Right kidney (tissue), 1 donor: ENCODE data around the gene VGLL4.

Experiments
- DNase-seq: peaks from one replicate; pipeline ENCODE4 v3.0.0-alpha.2; 2016

The VGLL4 gene

DNA sequence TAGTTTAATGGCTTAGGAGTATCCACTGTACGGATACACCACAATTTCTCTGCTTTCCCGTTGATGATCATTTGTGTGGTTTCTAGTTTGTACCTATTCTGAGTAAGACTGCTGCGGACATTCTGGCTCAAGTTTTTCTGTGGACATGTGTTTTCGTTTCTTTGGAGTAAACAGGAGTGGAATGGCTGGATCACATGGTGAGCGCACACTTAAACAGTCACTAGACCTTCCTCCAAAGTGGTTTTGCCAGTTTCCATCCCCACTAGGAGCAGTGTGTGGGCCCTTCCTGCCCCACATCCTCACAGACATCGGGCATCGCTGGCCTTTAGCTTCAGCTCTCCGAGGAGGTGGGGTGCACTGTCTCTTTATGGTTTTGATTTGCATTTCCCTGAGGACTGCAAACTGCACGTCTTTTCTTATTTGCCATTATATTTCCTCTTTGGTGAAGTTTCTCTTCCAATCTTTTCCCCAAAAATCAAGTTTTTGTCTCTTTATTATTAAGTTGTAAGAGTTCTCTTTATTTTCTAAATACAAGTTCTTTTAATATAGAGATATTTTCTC lies 94.1 kb downstream of the VGLL4 start:
- no peak for DNase-seq

DNA sequence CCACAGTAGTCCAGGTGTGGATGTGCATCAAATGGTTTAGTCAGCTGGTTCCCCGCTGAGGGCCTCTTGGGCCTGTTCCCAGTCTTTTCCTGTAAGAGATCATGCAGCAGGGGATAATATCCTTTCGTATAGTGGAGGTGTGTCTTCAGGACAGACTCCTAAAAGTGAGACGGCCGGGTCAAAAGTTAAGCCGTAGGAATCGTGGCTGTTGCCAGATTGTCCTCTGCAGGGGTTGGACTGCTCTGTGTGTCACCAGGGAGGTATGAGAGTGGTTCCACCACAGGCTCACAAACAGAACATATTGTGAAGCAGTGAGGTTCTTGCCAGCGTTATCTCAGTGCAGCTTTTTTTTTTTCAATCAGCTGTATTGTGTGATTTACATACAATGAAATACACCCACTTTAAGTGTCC lies 95.0 kb downstream of the VGLL4 start:
- DNase-seq: no peak

DNA sequence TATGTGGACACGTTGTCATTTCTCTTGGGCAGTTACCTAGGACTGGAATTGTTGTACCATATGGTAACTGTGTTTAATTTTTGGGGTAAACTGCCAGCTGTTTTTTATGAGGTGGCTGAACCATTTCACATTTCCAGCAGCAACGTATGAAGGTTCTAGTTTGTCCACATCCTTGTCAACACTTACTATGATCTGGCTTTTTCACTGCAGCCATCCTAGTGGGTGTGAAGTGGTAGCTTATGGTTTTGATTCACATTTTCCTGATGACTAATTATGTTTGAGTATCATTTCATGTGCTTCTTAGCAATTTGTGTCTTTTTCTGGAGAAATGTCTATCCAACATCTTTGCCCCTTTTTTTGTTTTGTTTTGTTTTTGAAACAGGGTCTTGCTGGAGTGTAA lies 96.2 kb downstream of the VGLL4 start:
- DNase-seq: no peak

DNA sequence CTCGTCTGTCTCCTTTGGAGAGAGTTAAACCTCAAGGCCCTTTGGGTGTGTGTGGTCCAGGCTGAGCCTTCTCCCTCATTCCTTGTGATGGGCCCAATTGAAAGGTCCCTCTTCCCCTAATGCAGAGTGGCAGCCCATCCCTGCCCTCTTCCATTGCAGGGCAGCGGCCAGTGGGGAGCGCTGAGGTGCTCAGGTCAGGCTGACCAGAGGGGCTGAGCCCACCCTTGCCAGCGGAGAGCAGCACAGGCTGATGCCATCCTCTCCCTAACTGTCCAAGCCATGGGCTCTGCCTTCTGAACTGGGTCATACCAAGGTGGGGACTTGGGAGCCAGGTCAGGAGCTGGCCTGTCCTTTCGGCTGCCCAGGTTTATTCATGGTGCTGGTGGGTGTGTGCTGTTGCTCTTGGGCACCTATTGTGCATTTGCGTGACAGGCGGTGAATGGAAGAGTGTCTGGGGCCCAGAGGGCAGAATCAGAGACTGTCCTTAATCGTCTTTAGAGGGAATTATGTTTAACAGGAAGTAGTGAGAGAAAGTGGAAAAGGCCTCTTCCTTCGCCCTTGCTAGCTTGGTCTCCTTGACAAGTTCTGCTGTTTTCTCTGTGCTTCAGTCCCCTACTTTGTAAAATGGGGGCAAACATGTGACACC lies 96.9 kb downstream of the VGLL4 start:
- DNase-seq: no peak

DNA sequence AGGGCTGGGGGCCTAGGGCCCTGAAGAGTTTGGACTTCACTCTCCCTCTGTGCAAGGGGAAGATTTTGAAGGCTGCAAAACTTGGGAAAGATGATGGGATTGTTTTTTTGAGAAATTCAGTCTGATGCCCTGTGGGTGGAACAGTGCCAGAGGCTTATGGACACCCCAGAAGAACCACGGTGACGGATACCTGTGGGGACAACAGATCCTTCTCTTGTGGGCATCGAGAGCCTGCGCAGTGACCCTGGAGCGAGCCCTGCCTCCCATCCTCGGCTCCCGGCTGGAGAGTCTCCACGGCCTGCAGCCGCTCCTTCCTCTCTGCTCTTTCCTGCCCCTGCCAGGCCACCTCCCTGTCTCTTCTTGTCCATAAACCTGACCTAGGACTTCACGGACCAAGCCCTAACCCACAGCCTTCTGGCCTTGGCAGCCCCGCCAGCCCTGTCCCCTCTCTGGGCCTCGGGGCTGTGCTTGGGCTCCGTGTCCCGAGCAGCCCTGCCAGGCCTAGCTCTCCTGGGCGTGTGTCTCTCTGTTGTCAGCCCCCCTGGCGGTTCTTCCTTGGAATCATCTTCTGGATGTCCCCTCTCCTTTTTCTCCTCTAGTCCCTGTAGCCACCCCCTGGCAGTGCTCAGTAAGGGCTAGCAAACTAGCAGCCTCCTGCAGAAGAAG lies 98.4 kb downstream of the VGLL4 start:
- DNase-seq: no peak

DNA sequence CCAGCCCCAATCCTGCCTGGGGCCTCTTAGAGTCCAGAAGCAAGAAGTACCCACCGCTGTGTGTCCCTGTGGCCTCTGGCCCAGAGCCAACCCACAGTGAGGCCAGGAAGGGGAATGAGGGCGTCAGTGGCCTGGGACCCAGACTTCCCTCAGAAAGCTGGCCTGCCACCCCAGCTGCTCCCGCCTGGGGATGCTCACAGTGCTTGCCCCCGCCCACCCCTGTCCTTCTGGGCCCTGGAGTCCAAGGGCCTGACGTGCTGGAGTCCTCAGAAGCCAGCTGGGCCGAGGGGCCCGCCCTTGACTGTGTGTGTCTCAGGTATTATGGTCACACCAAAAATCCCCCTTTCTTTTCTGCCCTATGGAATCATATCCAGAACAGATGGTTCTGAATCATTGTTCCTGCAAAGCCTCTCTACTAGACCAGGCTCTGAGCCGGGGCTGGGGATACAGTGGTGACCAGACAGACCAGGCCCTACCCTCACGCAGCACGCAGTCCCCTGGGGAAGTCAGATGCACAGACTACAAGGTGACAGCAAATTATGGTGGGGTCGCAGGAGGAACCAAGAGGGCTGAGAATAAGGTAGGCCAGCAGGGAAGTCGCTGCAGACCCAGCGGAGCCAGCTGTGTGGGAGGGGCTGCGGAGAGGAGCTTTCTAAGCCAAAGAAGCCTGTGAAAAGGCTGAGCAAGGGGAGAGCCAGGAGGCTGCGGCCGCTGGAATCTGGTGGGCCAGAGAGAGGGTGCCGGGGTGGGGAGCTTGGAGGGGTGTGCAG lies 99.1 kb downstream of the VGLL4 start:
- no peak for DNase-seq

DNA sequence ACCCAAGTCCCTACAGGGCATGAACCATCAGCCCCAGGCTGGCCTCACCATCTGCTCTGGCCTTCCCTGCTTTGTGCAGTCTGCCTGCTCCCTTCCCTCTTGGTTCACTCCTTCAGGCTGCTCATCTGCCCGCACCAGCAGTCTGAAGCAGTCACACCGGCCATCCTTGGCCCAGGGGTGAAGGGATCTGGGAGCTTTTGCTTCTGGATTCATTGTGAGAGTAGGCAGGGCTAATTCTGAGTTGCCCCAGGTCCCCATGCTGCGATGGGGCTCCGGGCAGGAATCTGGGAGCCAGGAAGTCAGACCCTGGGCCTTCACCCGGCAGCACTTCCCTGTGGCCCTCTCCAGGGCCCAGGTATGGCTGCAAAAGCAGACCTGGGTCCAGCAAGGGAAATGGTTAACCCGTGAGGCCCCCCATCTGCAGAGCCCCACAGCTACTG lies 99.7 kb downstream of the VGLL4 start:
- no peak for DNase-seq

DNA sequence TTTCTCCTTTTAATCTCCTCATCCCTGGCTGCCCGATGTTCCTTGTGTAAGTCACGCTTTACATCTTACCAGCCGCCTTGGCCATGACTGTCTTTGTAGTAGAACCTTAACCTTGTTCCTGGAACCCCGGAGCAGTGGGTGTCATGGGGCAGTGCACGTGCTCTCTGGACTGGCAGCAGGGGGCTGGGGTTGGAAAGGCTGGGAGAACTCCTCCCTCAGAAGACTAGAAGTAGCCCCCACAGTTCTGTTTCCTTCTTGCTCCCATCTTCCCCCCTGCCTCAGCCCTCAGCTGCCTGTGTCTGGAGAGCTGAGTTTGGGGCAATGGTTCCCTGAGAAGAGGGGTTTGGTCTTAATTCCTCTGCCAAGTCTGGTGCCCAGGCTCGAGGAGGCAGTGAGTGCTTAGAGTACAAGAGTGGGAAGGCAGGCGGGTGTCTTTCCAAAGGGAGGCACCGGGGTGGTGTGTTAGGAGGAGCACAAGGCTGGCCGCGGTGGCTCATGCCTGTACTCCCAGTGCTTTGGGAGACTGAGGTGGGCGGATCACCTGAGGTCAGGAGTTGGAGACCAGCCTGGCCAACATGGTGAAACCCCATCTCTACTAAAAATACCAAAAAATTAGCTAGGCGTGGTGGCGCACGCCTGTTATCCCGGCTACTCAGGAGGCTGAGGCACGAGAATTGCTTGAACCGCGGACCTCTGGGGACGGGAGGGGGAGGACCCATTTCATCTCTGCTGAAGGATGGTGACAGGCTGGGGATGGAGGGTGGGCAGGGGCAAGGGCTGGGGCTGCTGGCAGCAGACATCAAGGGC lies 100.4 kb downstream of the VGLL4 start:
- no peak for DNase-seq

DNA sequence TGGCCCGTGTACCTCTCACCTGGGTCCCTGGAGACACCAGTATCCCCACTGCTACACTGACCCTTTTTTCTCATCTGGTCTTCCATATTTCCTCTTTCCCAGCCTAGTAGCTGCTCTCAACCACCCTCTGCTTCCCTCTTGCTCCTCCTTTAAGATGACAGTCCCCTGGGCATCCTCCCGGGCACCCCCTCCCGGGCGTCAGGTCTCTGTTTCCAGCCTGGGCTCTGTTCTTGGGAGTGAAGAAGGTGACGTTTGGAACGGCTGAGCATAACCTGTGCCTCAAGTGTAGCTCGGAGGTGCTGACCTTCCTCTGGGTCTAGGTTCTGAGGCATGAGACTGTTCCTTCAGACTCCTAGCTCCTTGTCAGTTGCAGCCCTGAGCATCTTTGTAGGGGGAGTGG lies 101.2 kb downstream of the VGLL4 start:
- no peak for DNase-seq

DNA sequence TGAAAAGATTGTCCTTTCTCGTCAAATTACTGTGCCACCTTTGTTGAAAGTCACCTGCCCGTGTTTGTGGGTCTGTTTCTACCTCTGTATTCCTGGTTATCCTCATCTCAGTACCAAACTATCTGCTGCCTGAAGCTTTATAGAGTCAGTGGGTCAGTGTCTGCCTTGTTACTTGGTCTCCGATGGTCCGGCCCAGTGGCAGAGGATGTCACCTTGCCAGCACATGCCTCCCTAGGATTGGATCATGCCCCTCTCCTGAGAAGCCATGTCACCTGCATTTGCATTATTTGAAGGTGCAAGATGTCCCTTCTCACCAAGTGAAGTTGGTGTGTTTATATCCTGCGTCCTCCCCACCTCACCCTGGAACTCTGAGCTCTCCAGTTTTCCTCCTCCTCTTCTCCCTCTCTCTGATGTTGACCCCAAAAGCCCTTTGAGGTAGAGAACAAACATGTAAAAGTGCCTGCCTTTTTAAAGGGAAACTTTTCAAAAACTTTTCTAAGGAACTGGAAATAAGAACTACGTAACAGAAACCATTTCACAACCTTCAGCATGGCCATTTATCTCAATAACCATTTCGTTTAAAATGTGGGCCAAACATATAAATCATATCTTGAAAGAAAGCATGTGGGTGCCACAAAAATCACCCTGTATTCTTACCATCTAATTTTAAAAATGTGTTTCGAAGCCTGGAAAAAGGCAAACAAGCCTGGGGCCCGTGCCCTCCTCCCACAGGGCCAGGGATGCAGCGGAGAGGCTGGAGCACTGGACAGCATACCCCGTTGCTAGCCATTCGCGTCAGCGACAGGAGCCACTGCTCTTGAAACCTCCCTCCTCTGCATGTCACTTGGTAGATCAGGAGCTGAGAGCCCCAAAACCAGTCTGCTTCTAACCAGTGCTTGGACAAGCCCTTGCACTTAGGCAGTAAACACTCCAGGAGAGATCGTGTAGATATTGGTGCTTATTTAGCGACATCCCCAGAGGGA lies 102.1 kb downstream of the VGLL4 start:
- no peak for DNase-seq

DNA sequence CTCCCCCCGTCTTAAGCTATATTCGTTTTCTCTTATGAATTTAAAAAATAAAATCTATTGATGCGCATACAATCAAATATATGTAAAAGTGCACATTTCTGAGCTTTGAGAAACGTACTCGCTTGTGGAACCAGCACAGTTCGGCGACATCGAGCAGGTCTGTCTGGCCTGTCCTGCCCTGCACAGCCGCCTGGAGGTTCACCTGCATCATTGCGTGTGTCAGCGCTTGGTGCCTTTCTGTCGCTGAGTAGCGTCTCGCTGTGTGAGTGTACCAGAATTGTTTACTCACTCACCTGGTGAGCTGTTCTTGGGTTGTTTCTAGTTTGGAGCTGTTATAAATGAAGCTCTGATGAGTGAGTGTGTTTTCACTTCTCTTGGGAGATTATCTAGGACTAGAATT lies 104.0 kb downstream of the VGLL4 start:
- DNase-seq: no peak

DNA sequence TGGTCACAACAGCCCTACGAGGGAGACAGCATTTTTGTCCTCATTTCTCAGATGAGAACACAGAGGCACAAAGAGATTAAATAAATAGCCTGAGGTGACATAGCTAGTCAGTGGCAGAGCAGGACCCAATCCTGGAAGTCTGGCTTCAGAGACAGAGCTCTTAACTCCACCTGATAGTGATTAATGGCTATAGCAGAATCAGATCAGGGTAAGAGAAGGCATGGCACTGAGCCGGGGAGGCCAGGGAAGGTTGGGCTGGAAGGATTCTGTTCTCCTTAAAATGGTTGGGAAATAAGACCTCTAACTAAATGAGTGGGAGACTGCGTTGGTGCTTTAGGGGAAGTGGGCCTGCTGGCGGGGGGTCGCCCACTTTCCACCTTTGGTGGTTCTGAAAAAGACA lies 104.5 kb downstream of the VGLL4 start:
- no peak for DNase-seq

DNA sequence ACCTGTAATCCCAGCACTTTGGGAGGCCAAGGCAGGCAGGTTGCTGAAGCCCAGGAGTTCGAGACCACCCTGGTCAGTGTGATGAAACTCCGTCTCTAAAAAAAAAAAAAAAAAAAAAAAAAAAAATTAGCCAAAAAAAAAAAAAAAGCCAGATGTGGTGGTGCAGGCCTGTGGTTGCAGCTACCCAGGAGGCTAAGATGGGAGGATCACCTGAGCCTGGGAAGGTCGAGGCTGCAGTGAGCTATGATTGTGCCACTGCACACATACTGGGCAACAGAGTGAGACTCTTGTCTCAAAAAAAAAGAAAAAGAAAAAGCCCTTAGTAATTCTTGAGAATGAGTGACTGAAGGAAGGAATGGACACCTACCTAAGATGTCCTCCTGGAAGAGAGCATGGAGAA lies 105.1 kb downstream of the VGLL4 start:
- DNase-seq: no peak

DNA sequence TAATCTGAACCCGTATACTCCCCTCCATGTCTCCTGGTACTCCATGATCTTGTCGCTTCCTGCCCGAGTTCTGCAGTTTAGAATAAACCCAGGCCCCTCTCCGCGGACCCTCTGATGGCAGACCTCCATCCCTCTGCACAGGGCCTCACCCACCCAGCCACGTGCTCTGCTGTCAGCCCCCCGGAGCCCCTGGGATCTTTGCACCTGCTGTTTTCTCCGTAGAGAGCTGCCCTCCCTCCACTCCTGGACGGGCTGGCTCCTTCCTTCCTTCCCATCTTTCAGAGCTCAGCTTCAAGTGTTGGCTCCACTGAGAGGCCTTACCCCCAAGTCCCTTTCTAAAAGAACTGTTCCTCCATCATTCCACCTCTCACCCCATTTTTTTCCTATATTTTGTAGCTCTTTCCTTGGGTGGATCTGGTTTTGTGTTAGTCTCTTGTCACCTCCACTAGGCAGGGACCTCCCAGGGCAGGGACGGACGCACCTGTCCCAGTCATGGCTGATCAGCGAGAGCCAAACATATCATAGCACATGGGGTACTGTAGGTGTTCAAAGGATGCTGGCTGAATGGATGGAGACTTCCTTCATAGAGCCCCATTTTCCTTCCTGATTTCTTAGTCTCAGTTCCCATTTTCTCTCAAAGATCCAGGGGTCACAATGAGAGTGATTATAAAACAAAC lies 106.6 kb downstream of the VGLL4 start:
- DNase-seq: no peak

DNA sequence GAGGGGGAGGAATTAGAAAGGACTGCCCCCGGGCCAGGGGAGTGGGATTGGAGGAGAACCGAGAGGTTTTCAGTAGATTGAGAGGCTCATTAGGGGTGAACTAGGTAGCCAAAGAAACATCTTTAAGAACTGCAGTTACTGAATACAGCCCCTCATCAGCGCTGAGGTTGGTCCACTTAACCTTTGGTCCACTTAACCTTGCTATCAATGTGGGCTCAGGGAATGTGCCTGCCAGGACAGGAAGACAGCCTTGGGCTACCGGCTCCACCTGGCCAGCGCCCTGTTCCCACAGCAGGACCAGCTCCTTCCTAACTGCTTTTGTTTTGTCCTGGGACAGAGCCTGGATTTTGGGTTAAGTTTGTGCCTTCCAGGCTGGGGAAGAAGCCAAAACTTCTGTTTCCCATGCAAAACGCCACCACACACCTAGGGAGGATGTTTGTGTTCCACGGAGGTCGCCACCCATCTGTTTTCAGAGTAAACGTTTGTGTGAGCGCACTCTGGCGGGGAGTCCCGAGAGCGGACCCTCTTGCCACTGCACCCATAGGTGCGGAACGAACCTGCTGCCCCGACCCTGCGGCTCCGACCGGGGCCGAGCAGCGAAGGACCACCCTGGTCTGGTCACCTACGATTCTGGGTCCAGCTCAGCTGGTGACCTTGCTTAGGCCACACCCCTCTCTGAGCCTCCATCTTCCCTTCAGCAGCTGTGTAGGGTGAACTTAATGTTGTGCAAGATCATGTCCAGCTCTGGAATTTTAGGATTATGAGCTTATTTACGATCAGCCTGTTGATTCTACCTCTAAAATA lies 107.4 kb downstream of the VGLL4 start:
- DNase-seq: no peak

DNA sequence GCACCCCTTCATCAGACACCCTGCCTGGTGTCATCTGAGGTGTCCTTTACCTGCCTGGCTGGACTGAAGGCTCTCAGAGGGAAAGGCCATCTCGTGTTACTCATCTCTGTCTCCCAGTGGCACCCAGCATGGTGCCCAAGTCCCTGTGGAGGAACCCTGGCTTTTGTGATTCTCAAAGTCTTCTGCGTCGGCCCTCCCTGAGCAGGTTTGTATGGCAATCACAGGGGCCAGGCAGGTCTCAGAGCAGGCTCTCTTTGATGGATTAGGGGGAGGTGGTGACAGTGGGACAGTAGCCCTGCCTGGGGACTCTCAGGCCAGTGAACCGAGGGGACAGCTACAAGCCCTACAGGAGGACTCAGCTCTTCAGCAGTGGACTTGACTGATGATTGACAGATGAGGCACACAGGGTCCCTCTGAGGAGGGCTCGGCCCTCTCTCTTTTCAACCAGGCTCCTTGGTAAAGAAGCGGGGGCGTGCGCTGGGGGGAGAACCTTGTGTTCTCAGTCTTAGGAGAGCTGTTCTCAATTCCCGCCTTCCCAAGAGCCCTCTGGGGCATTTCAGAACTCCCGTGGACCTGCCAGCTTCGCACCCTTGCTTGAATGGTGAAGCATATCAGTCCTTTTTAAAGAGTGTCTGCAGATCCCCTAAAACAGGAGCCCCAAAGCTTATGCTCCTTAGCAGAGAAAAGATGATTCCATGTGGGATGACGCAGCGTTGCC lies 108.3 kb downstream of the VGLL4 start:
- DNase-seq: no peak

DNA sequence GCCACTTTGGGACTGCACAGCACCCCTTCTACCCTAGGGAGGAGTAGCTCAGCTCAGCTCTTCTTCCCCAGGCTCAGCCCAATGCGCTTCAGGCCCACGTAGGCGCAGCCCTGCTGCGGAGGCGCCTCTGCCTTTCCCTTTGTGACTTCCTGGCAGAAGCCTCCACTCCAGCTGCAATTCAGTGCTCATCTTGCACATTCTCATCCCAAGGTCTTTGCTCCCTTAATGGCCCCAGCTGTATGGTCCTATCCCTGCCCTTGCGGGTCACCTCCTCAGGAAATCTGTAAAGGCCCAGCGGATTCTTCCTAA lies 109.0 kb downstream of the VGLL4 start:
- no peak for DNase-seq

DNA sequence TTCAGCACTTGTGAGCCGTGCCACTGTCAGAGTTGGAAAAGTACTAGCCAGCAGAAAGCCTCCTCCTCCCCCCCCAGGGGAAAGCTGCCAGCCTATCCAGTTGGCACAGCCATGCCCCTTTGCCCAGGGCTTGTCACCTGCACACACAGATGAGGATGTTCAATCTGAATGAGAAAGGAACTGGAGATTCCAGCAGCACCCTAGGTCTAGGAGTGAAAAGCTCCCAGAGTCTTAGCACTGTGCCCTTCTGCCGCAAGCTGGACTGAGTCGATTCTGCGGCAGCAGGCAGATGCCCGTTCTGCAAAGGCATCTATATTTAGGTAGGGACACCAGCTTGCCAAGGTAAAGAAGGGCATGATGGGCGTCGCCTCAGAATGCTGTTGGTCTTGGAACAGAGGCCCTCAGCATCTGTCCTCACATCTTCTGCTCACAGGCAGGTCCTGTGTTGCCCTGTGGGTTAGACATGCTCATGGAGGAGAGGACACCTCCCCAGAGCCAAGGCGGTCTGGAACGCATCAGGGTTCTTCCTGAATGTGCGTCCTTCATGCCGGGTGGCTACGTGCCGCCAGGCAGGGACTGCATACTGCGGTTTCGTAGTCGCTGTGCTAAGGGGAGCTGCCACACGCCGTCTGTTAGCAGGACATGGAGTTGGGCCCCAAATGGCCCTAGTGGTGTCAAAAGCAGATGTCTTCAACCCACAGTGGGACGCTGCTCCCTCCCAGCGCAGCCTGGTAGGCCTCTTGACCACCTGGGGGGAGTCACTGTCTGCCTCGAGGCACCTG lies 109.5 kb downstream of the VGLL4 start:
- no peak for DNase-seq
